ENCODE measurements around the gene ADAMTS12. TPM values are rescaled to one million over a fixed set of nuclear protein-coding genes. Genes with fewer than 3 reads are reported as not detected.
A peak's percentile ranks its signal among the peaks of the same experiment; 100 is the strongest.

Gene ADAMTS12
- polyA plus RNA-seq, 6 donors from 2014 or later: not detected

GRCh38 chr5:33657176-33657575 lies 234.6 kb downstream of the ADAMTS12 start:
- no peak for ATAC-seq (ENCODE audit: low read depth in 2 of 2)
- peaks cover 0 to 4% (median 0%) of the 10 kb centered on the region in 7 donors for H3K9me3 Mint-ChIP-seq
- no peak overlapping the region for H3K4me3 Mint-ChIP-seq
- no peak overlapping the region for H3K27ac Mint-ChIP-seq
- no peak for DNase-seq
- H3K27me3 Mint-ChIP-seq: peaks cover 0 to 8% (median 0%) of the 10 kb centered on the region in 3 donors
- H3K4me1 Mint-ChIP-seq: no peaks in the 10 kb centered on the region
- H3K36me3 Mint-ChIP-seq: no peaks in the 10 kb centered on the region

GRCh38 chr5:33650911-33651310 lies 240.9 kb downstream of the ADAMTS12 start:
- Mint-ChIP-seq H3K27ac (no peak overlapping the region), H3K4me3 (no peak overlapping the region)
- no peak for ATAC-seq (ENCODE audit: low read depth in 2 of 2)

GRCh38 chr5:33649549-33650482 lies 242.0 kb downstream of the ADAMTS12 start:
- no peaks in the 10 kb centered on the region for H3K4me1 Mint-ChIP-seq
- H3K36me3 Mint-ChIP-seq: no peaks in the 10 kb centered on the region
- ATAC-seq (ENCODE audit: low read depth in 2 of 2) (no peak), DNase-seq (no peak)
- H3K27ac Mint-ChIP-seq: no peak overlapping the region
- H3K4me3 Mint-ChIP-seq: peak overlapping the region in 1 of 8 donors; percentile 44
- no peaks in the 10 kb centered on the region for H3K27me3 Mint-ChIP-seq
- H3K9me3 Mint-ChIP-seq: peaks cover 0 to 8% (median 4%) of the 10 kb centered on the region in 7 donors

More at GRCh38 chr5:33650911-33651310, 240.9 kb downstream of the ADAMTS12 start:
- H3K9me3 Mint-ChIP-seq: peaks cover 0 to 8% (median 0%) of the 10 kb centered on the region in 7 donors
- H3K4me1 Mint-ChIP-seq: no peaks in the 10 kb centered on the region
- H3K27me3 Mint-ChIP-seq: no peaks in the 10 kb centered on the region
- no peak for DNase-seq
- no peaks in the 10 kb centered on the region for H3K36me3 Mint-ChIP-seq

- Mint-ChIP-seq H3K4me3 (no peak overlapping the region), H3K27ac (peak overlapping the region in 1 of 6 donors; percentile 16), H3K27me3 (peaks cover 0 to 11% (median 0%) of the 10 kb centered on the region in 3 donors), H3K36me3 (no peaks in the 10 kb centered on the region), H3K9me3 (peaks cover 0 to 14% (median 9%) of the 10 kb centered on the region in 7 donors), H3K4me1 (no peaks in the 10 kb centered on the region)
- DNase-seq (no peak), ATAC-seq (ENCODE audit: low read depth in 2 of 2) (no peak)
Measured at GRCh38 chr5:33641744-33642505, 249.9 kb downstream of the ADAMTS12 start.

GRCh38 chr5:33639474-33639873 lies 252.3 kb downstream of the ADAMTS12 start:
- H3K27me3 Mint-ChIP-seq: peaks cover 0 to 11% (median 0%) of the 10 kb centered on the region in 3 donors
- no peaks in the 10 kb centered on the region for H3K4me1 Mint-ChIP-seq
- no peak overlapping the region for H3K27ac Mint-ChIP-seq
- H3K9me3 Mint-ChIP-seq: peaks cover 0 to 11% (median 7%) of the 10 kb centered on the region in 7 donors
- ATAC-seq (ENCODE audit: low read depth in 2 of 2): no peak
- no peak overlapping the region for H3K4me3 Mint-ChIP-seq
- H3K36me3 Mint-ChIP-seq: no peaks in the 10 kb centered on the region
- DNase-seq: no peak

GRCh38 chr5:33637011-33637410 lies 254.8 kb downstream of the ADAMTS12 start:
- no peak for ATAC-seq (ENCODE audit: low read depth in 2 of 2)

GRCh38 chr5:33635582-33635981 lies 256.2 kb downstream of the ADAMTS12 start:
- no peaks in the 10 kb centered on the region for H3K27me3 Mint-ChIP-seq
- H3K36me3 Mint-ChIP-seq: no peaks in the 10 kb centered on the region
- no peak for DNase-seq
- H3K27ac Mint-ChIP-seq: no peak overlapping the region
- peaks cover 0 to 11% (median 3%) of the 10 kb centered on the region in 7 donors for H3K9me3 Mint-ChIP-seq
- no peak overlapping the region for H3K4me3 Mint-ChIP-seq
- no peak for ATAC-seq (ENCODE audit: low read depth in 2 of 2)
- peaks cover 0 to 9% (median 0%) of the 10 kb centered on the region in 3 donors for H3K4me1 Mint-ChIP-seq

More at GRCh38 chr5:33637011-33637410, 254.8 kb downstream of the ADAMTS12 start:
- H3K4me1 Mint-ChIP-seq: peaks cover 0 to 2% (median 0%) of the 10 kb centered on the region in 3 donors
- H3K27me3 Mint-ChIP-seq: no peaks in the 10 kb centered on the region
- no peaks in the 10 kb centered on the region for H3K36me3 Mint-ChIP-seq
- H3K27ac Mint-ChIP-seq: no peak overlapping the region
- H3K4me3 Mint-ChIP-seq: no peak overlapping the region
- H3K9me3 Mint-ChIP-seq: peaks cover 0 to 8% (median 3%) of the 10 kb centered on the region in 7 donors
- DNase-seq: no peak

- Mint-ChIP-seq H3K4me1 (peaks cover 0 to 9% (median 0%) of the 10 kb centered on the region in 3 donors), H3K27ac (no peak overlapping the region), H3K36me3 (no peaks in the 10 kb centered on the region), H3K9me3 (peaks cover 0 to 11% (median 3%) of the 10 kb centered on the region in 7 donors), H3K27me3 (no peaks in the 10 kb centered on the region), H3K4me3 (no peak overlapping the region)
- no peak for DNase-seq
- ATAC-seq (ENCODE audit: low read depth in 2 of 2): no peak
Measured at GRCh38 chr5:33633699-33634098, 258.1 kb downstream of the ADAMTS12 start.

- no peak overlapping the region for H3K4me3 Mint-ChIP-seq
Measured at GRCh38 chr5:33631786-33632185, 260.0 kb downstream of the ADAMTS12 start.

GRCh38 chr5:33631139-33631538 lies 260.7 kb downstream of the ADAMTS12 start:
- peaks cover 0 to 7% (median 3%) of the 10 kb centered on the region in 7 donors for H3K9me3 Mint-ChIP-seq
- no peak overlapping the region for H3K4me3 Mint-ChIP-seq

More at GRCh38 chr5:33631786-33632185, 260.0 kb downstream of the ADAMTS12 start:
- DNase-seq (no peak), ATAC-seq (ENCODE audit: low read depth in 2 of 2) (no peak)
- Mint-ChIP-seq H3K4me1 (peaks cover 0 to 9% (median 0%) of the 10 kb centered on the region in 3 donors), H3K27ac (peak overlapping the region in 1 of 6 donors; percentile 3), H3K27me3 (no peaks in the 10 kb centered on the region), H3K9me3 (peaks cover 0 to 9% (median 3%) of the 10 kb centered on the region in 7 donors), H3K36me3 (no peaks in the 10 kb centered on the region)

GRCh38 chr5:33629999-33630398 lies 261.8 kb downstream of the ADAMTS12 start:
- no peak overlapping the region for H3K4me3 Mint-ChIP-seq
- H3K36me3 Mint-ChIP-seq: no peaks in the 10 kb centered on the region
- no peaks in the 10 kb centered on the region for H3K27me3 Mint-ChIP-seq
- DNase-seq: no peak
- peaks cover 0 to 9% (median 0%) of the 10 kb centered on the region in 3 donors for H3K4me1 Mint-ChIP-seq
- no peak for ATAC-seq (ENCODE audit: low read depth in 2 of 2)
- no peak overlapping the region for H3K27ac Mint-ChIP-seq
- H3K9me3 Mint-ChIP-seq: peaks cover 0 to 7% (median 3%) of the 10 kb centered on the region in 7 donors

More at GRCh38 chr5:33631139-33631538, 260.7 kb downstream of the ADAMTS12 start:
- Mint-ChIP-seq H3K27me3 (no peaks in the 10 kb centered on the region), H3K27ac (no peak overlapping the region), H3K4me1 (peaks cover 0 to 9% (median 0%) of the 10 kb centered on the region in 3 donors), H3K36me3 (no peaks in the 10 kb centered on the region)
- DNase-seq (no peak), ATAC-seq (ENCODE audit: low read depth in 2 of 2) (no peak)

- Mint-ChIP-seq H3K36me3 (no peaks in the 10 kb centered on the region), H3K4me1 (peaks cover 0 to 9% (median 0%) of the 10 kb centered on the region in 3 donors), H3K4me3 (no peak overlapping the region), H3K27ac (no peak overlapping the region), H3K27me3 (no peaks in the 10 kb centered on the region), H3K9me3 (peaks cover 0 to 7% (median 3%) of the 10 kb centered on the region in 7 donors)
- DNase-seq (no peak), ATAC-seq (ENCODE audit: low read depth in 2 of 2) (no peak)
Measured at GRCh38 chr5:33628796-33629195, 263.0 kb downstream of the ADAMTS12 start.

- ATAC-seq (ENCODE audit: low read depth in 2 of 2): no peak
- H3K4me1 Mint-ChIP-seq: no peaks in the 10 kb centered on the region
- no peak for DNase-seq
- H3K27me3 Mint-ChIP-seq: peaks cover 4 to 14% (median 9%) of the 10 kb centered on the region in 3 donors
- H3K36me3 Mint-ChIP-seq: no peaks in the 10 kb centered on the region
- no peak overlapping the region for H3K4me3 Mint-ChIP-seq
- H3K27ac Mint-ChIP-seq: no peak overlapping the region
- H3K9me3 Mint-ChIP-seq: peaks cover 0 to 5% (median 0%) of the 10 kb centered on the region in 7 donors
Measured at GRCh38 chr5:33621514-33621913, 270.3 kb downstream of the ADAMTS12 start.
